HG02571 (cell line): Measurements from ENCODE around the gene SOCS1.

ENCODE experiments used
- ATAC-seq: cut with Tn5 transposase; IDR thresholded peaks from one replicate; pipeline ENCODE4 v1.9.1; 2021; ENCODE audit warnings: mild to moderate bottlenecking, moderate library complexity; ENCODE audit not compliant: unreplicated experiment

Gene SOCS1

DNA sequence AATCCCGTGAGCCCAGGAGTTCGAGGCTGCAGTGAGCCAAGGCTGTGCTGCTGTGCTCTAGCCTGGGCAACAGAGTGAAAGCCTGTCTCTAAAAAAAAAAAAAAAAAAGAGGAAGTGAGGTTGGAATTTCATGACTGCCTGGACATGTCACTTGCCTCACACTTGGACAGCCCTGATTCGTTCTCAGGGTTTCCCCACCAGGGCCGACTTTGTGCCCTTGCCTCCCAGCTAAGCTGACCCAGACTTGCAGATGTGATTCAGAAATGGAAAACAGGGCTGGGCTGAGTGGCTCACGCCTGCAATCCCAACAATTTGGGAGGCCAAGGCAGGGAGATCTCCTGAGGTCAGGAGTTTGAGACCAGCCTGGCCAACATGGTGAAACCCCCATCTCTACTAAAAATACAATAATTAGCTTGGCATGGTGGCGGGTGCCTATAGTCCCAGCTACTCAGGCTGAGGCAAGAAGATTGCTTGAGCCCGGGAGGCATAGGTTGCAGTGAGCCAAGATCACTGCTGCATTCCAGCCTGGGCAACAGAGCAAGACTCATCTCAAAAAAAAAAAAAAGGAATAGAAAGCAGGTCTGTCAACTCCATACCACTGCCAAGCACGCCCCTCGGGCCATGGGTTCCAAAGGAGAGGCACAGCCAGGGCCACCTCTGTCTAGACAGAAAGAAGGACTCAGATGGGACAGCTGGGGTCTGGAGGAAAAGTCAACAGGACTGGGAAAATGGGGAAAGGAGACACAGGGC is 46.9 kb downstream of the SOCS1 start:
- ATAC-seq, result no peak

DNA sequence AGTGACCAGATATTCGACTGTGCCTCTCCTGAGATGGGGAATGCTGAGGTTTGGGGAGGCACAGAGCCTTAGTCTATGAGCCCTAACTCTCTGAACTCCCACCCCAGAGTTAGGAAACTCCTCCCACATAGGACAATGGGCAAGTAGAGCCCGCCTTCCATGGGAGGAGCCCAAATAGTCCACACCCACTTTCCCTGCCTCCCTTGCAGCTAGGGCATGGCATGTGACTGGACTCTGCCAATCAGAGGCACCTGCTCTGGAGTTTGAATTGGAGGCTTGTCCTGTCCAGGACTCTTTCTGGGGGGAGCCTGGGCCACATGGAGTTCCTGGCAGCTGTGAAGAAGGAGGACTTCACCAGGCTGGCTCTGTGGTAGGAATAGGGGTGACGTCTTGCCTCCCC is 48.4 kb downstream of the SOCS1 start:
- no peak for ATAC-seq

DNA sequence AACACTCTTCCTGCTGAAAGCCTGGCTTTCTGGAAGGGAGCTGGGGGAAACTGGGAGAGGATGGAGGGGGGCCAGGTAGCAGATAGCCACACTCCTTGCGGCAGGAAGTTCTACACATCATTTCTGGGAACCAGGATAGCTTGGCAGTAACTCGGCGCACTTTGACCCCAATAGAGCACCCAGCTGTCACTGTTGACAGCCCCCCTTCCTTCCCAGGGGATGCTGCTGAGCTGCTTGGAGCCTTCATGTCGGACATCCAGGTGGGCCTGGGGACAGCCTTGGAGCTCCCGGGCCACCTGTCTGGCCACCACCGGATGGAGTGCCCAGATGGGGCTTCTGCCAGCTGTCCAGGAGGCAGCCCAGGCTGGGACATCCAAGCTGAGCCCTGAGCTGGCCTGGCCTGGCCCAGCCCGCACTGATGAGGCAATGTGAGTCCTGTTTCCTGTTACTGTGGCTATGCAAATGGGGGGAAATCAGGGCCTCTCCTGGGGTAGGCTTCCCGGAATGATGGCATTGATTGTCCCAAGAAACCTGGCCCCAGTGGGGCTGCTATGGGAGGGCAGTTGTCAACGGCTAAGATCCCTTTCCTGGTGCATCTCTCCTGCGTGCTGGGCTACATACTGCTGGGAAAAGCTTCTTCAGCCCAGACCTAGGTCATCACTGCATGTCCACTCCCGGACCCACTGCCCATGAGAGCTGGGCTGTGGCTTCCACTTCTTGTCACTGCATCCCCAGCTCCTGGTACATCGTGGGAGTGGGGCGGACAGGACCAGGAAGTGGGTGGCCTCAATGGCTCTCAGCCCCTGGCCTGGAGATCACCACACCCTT is 50.0 kb downstream of the SOCS1 start:
- no peak for ATAC-seq

DNA sequence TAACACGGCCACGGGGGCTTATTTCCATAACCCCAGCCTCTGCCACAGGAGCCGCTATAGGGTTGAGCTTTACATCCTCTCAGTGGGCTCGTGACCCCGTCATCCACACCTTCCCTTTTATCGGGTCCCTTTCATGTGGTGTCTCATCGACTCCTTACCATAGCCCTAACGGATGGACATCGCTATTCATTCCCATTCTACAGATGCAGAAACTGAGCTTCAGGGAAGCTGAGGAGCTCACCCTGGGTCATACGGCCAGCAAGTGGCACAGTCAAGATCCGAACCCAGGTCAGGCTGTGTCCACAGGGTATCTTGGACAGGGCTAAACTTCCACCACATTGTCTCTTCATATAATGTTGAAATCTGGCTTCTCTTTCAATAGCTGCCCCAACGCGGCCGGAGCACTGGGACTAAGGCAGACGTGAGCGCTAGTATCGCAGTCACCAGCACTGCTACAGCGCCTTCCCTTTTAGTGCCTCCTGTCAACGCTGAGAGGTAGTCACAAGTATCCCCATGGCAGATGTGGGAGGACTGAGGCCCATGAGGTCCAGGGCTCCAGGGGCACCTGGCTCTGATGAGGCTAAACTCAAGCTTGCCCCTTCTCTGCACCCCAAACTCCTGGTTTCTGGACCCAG is 50.8 kb downstream of the SOCS1 start:
- ATAC-seq, result no peak

DNA sequence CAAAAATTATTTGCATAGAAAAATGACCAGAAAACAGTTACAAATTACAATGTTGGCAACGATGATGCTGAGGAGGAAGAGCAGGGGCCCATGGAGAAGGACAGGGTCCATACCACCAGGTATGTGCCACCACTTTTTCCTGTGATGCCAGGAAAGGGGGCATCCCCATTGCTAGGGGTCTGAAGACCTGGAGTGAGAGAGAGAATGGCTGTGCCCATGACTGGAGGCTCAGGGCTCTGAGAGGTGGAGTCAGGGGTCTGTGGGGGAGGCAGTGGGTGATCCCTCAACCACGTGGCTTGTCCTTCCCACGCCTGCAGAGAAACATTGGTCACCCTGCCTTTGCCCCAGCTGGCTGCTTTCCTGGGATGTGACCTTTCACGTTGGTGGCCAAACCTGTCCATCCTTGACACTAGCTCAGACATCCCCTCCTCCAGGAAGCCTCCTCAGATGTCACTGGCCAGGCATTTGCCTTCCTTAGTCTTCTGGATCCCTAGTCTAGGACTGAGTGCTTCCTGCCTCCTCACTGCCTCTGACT is 51.4 kb downstream of the SOCS1 start:
- ATAC-seq, result no peak
